HG02588 (cell line): ENCODE data around the gene CHD2.
A peak's percentile ranks its signal among the peaks of the same experiment; 100 is the strongest.
"Not testable (repeated sequence)": the region's sequence is repeated elsewhere in the genome, so short reads cannot be mapped to it uniquely, and the experiment has no call there.

Experiments
- ATAC-seq: cut with Tn5 transposase; IDR thresholded peaks from one replicate; pipeline ENCODE4 v1.9.1; 2021; ENCODE audit warnings: mild to moderate bottlenecking, moderate library complexity; ENCODE audit not compliant: unreplicated experiment

The CHD2 gene

GRCh38 chr15:92899948-92900730 is at the start of gene CHD2:
Gene CHD2 (plus strand): TSS chr15:92900324. CDS start chr15:92901238, 914 bp downstream.
- ATAC-seq: peak; percentile 62

GRCh38 chr15:92853222-92853621 is 46.9 kb upstream of the CHD2 start:
- ATAC-seq: no peak

GRCh38 chr15:92861742-92862141 is 38.4 kb upstream of the CHD2 start:
- ATAC-seq: no peak

GRCh38 chr15:92864127-92864814 is 35.9 kb upstream of the CHD2 start:
- no peak for ATAC-seq

- ATAC-seq: no peak
Observed at GRCh38 chr15:92869263-92869940, 30.7 kb upstream of the CHD2 start.

- ATAC-seq: no peak
Observed at GRCh38 chr15:92870010-92870591, 30.0 kb upstream of the CHD2 start.

- not testable (repeated sequence) for ATAC-seq
Observed at GRCh38 chr15:92872967-92873366, 27.2 kb upstream of the CHD2 start.

DNA sequence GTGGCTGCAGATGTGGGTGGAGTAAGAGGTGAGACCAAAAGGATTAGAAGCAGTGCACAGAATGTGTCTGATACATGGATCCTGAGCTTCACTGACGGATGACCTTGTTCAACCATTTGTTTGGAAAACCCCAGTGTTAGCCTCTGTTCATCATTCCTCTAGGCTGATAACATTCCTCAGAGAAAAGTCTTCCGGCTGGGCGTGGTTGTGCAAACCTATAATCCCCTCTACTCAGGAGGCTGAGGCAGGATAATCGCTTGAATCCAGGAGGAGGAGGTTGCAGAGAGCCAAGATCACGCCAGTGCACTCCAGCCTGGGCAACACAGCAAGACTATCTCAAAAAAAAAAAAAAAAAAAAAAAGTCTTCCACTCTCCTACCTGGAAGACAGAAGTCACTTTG is 23.1 kb upstream of the CHD2 start:
- ATAC-seq: no peak

DNA sequence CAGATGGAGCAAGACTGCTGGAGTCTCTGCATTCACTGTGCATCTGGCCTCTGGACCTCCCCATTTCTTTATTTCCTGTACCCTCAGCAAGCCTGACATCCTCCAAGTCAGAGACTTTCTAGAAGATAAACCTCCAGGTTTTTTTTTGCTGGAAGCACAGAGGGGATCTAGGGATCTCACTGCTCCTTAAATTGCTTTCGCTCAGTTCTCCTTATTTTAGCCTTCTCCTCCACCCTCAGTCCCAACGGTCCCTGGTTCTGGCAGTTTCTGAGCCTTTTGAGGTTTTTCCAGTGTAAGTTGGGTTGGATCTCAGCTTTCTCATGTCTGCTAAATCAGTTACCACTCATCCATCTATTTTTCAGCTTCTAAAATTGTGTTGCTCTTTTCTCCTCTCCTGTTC is 22.7 kb upstream of the CHD2 start:
- no peak for ATAC-seq

DNA sequence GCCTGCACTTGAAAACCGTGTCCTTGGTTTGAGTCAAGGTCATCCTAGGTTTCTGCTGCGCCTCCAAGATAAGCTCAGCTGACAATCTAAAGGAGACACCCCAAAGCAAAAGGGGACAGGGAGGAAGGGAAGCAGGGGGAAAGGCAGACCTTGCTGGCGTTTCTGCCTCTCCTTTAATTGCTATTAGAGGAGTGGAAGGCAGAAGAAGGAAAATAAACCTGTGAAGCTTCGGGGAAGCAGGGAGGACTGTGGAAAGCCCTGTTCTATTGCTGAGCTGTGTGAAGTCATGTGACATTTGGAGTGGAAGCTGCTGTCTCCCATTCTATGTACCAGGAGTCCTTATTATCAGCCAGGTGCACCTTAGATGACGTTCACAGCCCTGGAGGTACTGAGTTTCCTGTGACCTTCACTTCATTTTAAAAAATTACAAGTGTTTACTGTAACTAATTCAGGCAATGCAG is 21.5 kb upstream of the CHD2 start:
- no peak for ATAC-seq

DNA sequence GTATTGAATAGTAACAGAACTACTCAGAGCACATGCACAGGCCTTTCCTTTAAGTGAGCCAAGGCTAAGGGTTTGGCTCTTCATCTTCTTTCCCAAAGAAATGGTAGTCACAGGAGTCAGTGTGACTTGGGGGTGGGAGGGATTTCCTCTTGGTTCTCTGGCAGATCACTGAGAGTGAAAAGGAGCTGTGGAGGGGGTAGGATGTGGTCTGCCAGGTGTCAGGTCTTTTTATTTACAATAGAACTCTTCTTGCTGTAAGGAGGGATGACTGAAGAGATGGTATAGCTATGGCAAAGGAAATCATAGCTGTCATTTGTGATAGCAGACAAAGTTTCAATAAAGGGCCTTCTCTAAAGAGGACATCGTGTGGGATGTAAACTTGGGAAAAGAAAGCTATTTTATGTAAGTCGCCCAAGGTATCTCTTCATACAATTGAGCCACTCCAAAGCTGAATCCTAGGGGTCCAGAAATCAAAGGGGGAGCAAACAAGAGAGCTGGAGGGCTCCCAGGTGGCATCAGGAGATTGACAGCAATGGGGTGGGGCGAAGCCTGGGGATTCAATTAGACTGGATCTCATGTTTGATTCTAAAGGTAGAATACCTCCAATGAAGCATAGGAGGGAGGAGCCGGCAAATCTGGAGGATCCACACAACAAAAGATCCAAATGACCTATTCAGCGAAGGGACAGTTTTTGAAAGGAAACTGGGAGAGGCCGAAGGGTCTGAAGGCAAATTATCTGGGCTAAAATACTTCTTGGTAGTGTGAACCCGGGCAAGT is 20.0 kb upstream of the CHD2 start:
- no peak for ATAC-seq

DNA sequence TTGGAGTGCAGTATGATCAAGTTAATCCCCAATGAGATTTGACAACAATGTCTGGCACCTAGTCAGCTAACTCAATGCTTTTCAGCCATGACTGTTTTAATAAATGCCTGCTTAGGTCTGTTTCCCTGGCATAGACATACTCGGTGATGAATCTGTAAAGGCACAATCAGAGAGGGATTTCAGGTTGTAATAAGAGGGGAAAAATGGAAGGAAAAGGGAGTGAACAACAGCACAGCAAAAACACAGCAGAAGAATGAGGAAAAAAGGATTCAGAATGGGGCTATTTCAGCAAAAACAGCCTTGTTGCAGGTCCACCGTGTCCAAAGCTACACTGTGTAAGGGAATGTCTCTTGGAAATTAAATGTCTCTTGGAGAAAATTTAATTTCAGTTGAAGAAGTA is 19.3 kb upstream of the CHD2 start:
- no peak for ATAC-seq

- no peak for ATAC-seq
Observed at GRCh38 chr15:92881211-92881754, 18.8 kb upstream of the CHD2 start.

GRCh38 chr15:92881802-92882696 is 18.1 kb upstream of the CHD2 start:
- ATAC-seq: peak; percentile 93

- peak; percentile 59 for ATAC-seq
Observed at GRCh38 chr15:92882697-92883162, 17.4 kb upstream of the CHD2 start.

DNA sequence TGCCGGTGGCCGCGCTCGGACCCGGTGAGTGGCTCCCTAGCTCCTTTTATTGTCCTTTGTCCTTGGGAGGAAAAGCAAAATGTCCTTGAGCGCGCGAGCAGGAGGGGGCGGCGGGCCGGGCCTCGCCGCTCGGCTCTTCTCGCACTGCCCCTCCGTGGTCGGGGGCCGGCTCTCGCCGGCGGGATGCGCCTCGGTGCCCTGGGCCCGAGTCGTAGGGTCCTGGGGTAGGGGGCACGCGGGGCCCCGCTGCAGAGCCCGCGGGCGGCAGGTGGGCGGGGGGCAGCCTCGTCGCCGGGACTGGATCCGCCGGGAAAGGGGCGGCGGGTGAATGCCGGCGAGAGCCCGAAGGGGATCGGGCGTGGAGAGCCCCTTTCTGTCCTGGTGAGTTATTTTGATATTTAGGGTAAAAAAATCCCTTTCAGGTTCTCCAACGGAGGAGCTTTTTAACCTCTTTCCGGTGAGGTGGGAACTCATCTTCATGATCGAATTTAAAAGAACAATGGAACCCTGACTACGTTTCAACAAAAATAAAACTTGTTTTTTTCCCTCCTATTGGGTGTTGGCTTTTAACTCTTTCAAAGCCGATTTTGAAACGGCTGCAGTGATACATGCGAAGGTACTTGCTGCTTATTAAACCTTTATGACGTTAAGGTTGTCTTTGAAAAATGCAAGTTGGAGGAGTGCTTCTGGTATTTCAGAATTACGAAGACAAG is 16.8 kb upstream of the CHD2 start:
- ATAC-seq: peak; percentile 10

GRCh38 chr15:92883876-92884435 is 16.2 kb upstream of the CHD2 start:
- no peak for ATAC-seq
